Measurements from ENCODE around the gene VWDE.

- TF ChIP-seq POLR2AphosphoS5 (IDR thresholded peaks at IDR 0.05; ENCODE audit: low read depth, low read length), result no peak
- no peak for TF ChIP-seq SIN3A (IDR thresholded peaks at IDR 0.05; ENCODE audit: borderline replicate concordance, insufficient read depth, low read length)
Observed at GRCh38 chr7:12305502-12305901, 98.2 kb downstream of the VWDE start.
